MM.1S (cell line): ENCODE results near the gene SHISAL2A.

Source experiments
- DNase-seq: peaks from one replicate; pipeline ENCODE4 v3.0.0-alpha.2; 2015
- H2AFZ ChIP-seq: fragments of 300-600 bp; sonication (generic); 2 replicates; pipeline ENCODE4 v1.6.0; 2016; ENCODE audit warnings: antibody characterized with exemption, low read length
- H3F3A ChIP-seq: fragments of 300-600 bp; sonication (generic); 2 replicates; pipeline ENCODE4 v1.6.1; 2016; ENCODE audit warnings: mild to moderate bottlenecking, antibody characterized with exemption, low read length, moderate library complexity, mixed read lengths; ENCODE audit not compliant: insufficient read depth
- H3K27ac ChIP-seq: fragments of 300-600 bp; sonication (generic); 2 replicates; pipeline ENCODE4 v1.5.1; 2016; ENCODE audit warnings: mild to moderate bottlenecking, low read length
- H3K27me3 ChIP-seq: fragments of 300-600 bp; sonication (generic); replicated peaks from 2 replicates; pipeline ENCODE4 v1.6.0; 2016; ENCODE audit warnings: low read length; ENCODE audit not compliant: insufficient read depth
- H3K36me3 ChIP-seq: fragments of 300-600 bp; sonication (generic); replicated peaks from 2 replicates; pipeline ENCODE4 v1.6.1; 2016; ENCODE audit warnings: mild to moderate bottlenecking, low read length, mixed read lengths; ENCODE audit not compliant: insufficient read depth
- H3K4me1 ChIP-seq: fragments of 300-600 bp; sonication (generic); 2 replicates; pipeline ENCODE4 v1.6.1; 2016; ENCODE audit warnings: low read length, mixed read lengths
- H3K4me2 ChIP-seq: fragments of 300-600 bp; sonication (generic); 2 replicates; pipeline ENCODE4 v1.6.0; 2016; ENCODE audit warnings: low read depth, low read length
- H3K4me3 ChIP-seq: fragments of 300-600 bp; sonication (generic); 2 replicates; pipeline ENCODE4 v1.5.1; 2016; ENCODE audit warnings: low read length, mixed read lengths
- H3K79me2 ChIP-seq: fragments of 300-600 bp; sonication (generic); 2 replicates; pipeline ENCODE4 v1.6.1; 2016; ENCODE audit warnings: mixed run types, low read length, mixed read lengths
- H3K9ac ChIP-seq: fragments of 300-600 bp; sonication (generic); 2 replicates; pipeline ENCODE4 v1.6.1; 2016; ENCODE audit warnings: low read length, mixed read lengths
- H3K9me2 ChIP-seq: fragments of 300-600 bp; sonication (generic); replicated peaks from 2 replicates; pipeline ENCODE4 v1.6.1; 2016; ENCODE audit warnings: mild to moderate bottlenecking, low read length, mixed read lengths; ENCODE audit not compliant: insufficient read depth
- H3K9me3 ChIP-seq: fragments of 300-600 bp; sonication (generic); replicated peaks from 2 replicates; pipeline ENCODE4 v1.6.1; 2016; ENCODE audit warnings: mild to moderate bottlenecking, low read length, mixed read lengths; ENCODE audit not compliant: insufficient read depth
- H4K20me1 ChIP-seq: fragments of 300-600 bp; sonication (generic); 2 replicates; pipeline ENCODE4 v1.6.1; 2016; ENCODE audit warnings: mild to moderate bottlenecking, low read length, moderate library complexity, mixed read lengths; ENCODE audit not compliant: insufficient read depth
- CTCF ChIP-seq: fragments of 300-600 bp; sonication (generic); IDR thresholded peaks from 2 replicates; pipeline ENCODE4 v1.5.1; 2016; ENCODE audit warnings: antibody characterized with exemption, low read length, mixed read lengths
- EZH2 ChIP-seq: fragments of 300-600 bp; sonication (generic); optimal IDR thresholded peaks from 2 replicates; pipeline ENCODE3; 2017; ENCODE audit warnings: low read depth, mild to moderate bottlenecking, antibody characterized with exemption, low read length, mixed read lengths
- EZH2phosphoT487 ChIP-seq: fragments of 300-600 bp; sonication (generic); IDR thresholded peaks from 2 replicates; pipeline ENCODE4 v1.6.1; 2018; ENCODE audit warnings: antibody characterized with exemption, low read length

The SHISAL2A gene

DNA sequence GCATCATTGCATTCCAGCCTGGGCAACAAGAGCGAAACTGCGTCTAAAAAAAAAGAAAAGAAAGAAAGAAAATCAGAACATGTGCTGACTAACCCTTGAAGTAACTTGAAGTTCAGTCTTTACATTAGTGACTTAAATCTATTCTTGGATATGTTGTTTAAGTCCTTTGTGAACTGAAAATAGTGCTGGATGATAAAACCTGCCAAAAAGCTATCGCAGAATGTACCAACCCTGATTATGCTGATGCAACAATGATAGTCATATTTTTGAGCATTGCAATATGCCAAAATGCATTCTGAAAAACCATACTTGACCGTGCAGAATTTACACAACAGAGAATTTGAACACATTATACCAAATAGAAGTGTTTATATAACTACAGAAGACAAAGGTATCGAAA lies 30.7 kb downstream of the SHISAL2A start:
- Histone ChIP-seq H3K36me3 (no peaks in the 10 kb centered on the region), H4K20me1 (no peaks in the 10 kb centered on the region), H3F3A (no peaks in the 10 kb centered on the region), H3K79me2 (no peaks in the 10 kb centered on the region), H3K9me2 (no peaks in the 10 kb centered on the region), H3K9ac (no peak overlapping the region), H3K4me1 (no peaks in the 10 kb centered on the region), H3K4me2 (no peak overlapping the region), H3K27me3 (no peaks in the 10 kb centered on the region), H3K27ac (no peak overlapping the region), H3K4me3 (no peak overlapping the region), H3K9me3 (no peaks in the 10 kb centered on the region), H2AFZ (no peak overlapping the region)
- DNase-seq, result no peak
- TF ChIP-seq CTCF (no peak), EZH2phosphoT487 (no peak), EZH2 (no peak)

GRCh38 chr1:52665006-52665941 lies 32.3 kb downstream of the SHISAL2A start:
- no peaks in the 10 kb centered on the region for H3F3A ChIP-seq
- no peaks in the 10 kb centered on the region for H3K36me3 ChIP-seq
- H4K20me1 ChIP-seq, result no peaks in the 10 kb centered on the region
- H3K27me3 ChIP-seq, result no peaks in the 10 kb centered on the region
- H3K9me3 ChIP-seq, result no peaks in the 10 kb centered on the region
- no peaks in the 10 kb centered on the region for H3K79me2 ChIP-seq
- no peak overlapping the region for H3K27ac ChIP-seq
- H3K4me1 ChIP-seq, result no peaks in the 10 kb centered on the region
- H3K4me2 ChIP-seq, result no peak overlapping the region
- no peak for DNase-seq
- no peaks in the 10 kb centered on the region for H3K9me2 ChIP-seq
- H3K4me3 ChIP-seq, result no peak overlapping the region
- H3K9ac ChIP-seq, result no peak overlapping the region
- H2AFZ ChIP-seq, result no peak overlapping the region
- no peak for TF ChIP-seq EZH2
- TF ChIP-seq CTCF, result no peak
- no peak for TF ChIP-seq EZH2phosphoT487

DNA sequence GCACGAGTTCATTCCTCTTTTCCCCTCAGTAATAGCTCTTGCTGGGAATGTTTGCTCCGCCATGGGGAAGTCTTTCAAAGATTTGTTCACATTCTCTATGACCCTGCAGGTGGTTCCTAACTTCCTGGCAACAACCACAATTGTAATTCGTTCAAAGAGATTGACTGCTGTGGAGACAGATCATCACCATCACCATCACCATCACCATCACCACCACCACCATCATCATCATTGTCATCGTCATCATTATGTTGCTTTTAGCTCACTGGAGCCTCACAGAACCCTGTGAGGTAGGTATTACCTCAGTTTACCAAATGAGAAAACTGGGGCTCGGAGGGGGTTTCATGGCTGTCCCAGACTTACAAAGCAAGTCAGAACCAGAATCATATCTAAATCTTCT lies 34.3 kb downstream of the SHISAL2A start:
- H3K4me2 ChIP-seq, result no peak overlapping the region
- no peaks in the 10 kb centered on the region for H3K79me2 ChIP-seq
- TF ChIP-seq EZH2phosphoT487, result no peak
- no peak for TF ChIP-seq CTCF
- no peak for TF ChIP-seq EZH2
- no peaks in the 10 kb centered on the region for H3K36me3 ChIP-seq
- H3K4me3 ChIP-seq, result no peak overlapping the region
- H3K27ac ChIP-seq, result no peak overlapping the region
- H3K9ac ChIP-seq, result no peak overlapping the region
- no peaks in the 10 kb centered on the region for H3K4me1 ChIP-seq
- H3K9me2 ChIP-seq, result no peaks in the 10 kb centered on the region
- no peaks in the 10 kb centered on the region for H4K20me1 ChIP-seq
- no peak for DNase-seq
- H3K9me3 ChIP-seq, result no peaks in the 10 kb centered on the region
- H3F3A ChIP-seq, result no peaks in the 10 kb centered on the region
- no peak overlapping the region for H2AFZ ChIP-seq
- no peaks in the 10 kb centered on the region for H3K27me3 ChIP-seq
